ENCODE data around the gene TRMT61A.
A peak's percentile ranks its signal among the peaks of the same experiment; 100 is the strongest.

TRMT61A gene

DNA sequence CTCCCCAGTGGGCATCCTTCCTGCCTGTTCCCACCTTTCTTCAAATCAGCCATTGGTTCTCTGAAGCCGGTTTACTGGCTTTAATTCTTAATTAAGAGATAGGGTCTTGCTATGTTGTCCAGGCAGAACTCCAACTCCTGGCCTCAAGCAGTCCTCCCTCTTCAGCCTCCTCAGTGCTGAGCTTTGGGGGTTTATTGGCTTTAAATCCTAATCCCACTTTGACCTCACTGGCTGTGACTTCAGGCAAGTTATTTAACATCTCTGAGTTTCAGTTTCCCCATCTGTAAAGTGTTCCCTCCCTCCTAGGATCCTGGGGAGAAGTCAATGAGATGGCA lies 2.1 kb upstream of the TRMT61A start:
- DNase-seq, result no peak
- H3K27ac ChIP-seq, result peak overlapping the region; percentile 86 to 90
- H3K4me3 ChIP-seq, result no peak overlapping the region
- no peaks in the 10 kb centered on the region for H3K27me3 ChIP-seq
- H3K9me3 ChIP-seq, result no peaks in the 10 kb centered on the region
- H3K4me1 ChIP-seq, result peaks cover 0 to 58% (median 52%) of the 10 kb centered on the region in 4 donors
- intact Hi-C loops (cut with DNase I; ENCODE audit: low total_unique reads), result no loop called here
- peaks cover 0 to 15% (median 7%) of the 10 kb centered on the region in 3 donors for H3K36me3 ChIP-seq
- TF ChIP-seq, protein P1, sequence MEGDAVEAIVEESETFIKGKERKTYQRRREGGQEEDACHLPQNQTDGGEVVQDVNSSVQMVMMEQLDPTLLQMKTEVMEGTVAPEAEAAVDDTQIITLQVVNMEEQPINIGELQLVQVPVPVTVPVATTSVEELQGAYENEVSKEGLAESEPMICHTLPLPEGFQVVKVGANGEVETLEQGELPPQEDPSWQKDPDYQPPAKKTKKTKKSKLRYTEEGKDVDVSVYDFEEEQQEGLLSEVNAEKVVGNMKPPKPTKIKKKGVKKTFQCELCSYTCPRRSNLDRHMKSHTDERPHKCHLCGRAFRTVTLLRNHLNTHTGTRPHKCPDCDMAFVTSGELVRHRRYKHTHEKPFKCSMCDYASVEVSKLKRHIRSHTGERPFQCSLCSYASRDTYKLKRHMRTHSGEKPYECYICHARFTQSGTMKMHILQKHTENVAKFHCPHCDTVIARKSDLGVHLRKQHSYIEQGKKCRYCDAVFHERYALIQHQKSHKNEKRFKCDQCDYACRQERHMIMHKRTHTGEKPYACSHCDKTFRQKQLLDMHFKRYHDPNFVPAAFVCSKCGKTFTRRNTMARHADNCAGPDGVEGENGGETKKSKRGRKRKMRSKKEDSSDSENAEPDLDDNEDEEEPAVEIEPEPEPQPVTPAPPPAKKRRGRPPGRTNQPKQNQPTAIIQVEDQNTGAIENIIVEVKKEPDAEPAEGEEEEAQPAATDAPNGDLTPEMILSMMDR (IDR thresholded peaks at IDR 0.05), result no peak

DNA sequence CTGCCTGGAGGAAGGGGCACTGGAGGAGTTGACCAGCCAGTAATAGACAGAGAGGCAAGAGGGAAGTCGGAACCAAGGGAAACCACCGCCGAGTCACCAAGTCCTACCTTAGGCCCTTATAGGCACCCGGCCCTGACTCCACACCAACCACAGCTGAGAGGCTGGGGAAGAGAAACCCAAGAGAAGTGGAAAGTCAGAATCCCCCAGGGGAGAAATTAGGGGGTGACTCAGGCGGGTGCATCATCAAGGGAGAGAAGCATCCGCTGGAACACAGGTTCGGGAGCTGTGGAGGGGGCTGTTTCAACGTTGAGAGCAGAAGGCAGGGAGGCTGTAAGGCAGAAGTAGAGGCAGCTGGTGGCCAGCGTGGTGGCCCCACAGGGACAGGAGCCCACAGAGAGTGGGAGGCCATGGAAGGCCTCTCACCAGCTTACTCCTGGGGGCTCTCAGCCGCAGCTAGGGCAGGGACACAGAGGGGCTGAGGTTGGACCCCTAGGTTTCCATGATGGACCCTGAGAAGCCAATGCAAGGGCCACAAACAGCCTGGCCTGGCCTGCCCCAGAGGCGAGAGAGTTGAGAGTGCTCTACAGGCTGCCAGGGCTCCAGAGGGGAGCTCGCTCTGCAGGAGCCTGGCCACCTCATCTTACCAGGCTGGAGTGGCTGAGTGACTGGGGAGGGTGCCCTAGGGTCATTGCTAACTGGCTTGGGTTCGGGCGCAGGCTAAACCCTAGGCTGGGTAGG lies 1.4 kb upstream of the TRMT61A start:
- Histone ChIP-seq H3K9me3 (no peaks in the 10 kb centered on the region), H3K4me3 (peak overlapping the region in 1 of 2 donors; percentile 92), H3K27ac (peak overlapping the region; percentile 86 to 90), H3K36me3 (peaks cover 0 to 22% (median 7%) of the 10 kb centered on the region in 3 donors), H3K4me1 (peaks cover 0 to 59% (median 51%) of the 10 kb centered on the region in 4 donors), H3K27me3 (no peaks in the 10 kb centered on the region)
- TF ChIP-seq, protein P1 (IDR thresholded peaks at IDR 0.05), result no peak
- no peak for DNase-seq
- intact Hi-C loops (cut with DNase I; ENCODE audit: low total_unique reads), result no loop called here

DNA sequence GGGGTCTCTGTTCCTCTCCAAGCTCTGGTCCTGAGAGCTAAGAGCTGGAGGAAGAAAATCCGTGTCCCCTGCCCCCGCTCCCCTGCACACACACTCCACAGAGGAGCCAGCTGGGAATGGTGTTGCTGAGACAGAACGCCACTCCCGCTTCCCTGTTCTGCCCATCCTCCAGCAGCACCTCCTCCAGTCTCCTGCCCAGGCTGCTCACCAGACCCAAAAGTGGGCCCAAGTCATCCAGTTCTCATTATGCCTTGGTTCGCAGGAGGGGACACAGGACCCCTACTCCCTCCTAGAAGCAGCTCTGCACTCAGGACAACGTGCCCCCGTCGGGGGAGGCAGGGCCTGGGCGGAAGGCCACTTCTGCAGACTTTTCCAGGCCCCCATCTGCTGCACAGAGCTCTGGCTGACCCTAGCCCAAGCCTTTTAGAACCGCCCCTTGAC lies 830 bp upstream of the TRMT61A start:
- TF ChIP-seq, protein P1 (IDR thresholded peaks at IDR 0.05), result no peak
- peak overlapping the region; percentile 86 to 90 for H3K27ac ChIP-seq
- DNase-seq, result peak in 1 of 2 donors; percentile 75
- intact Hi-C loops (cut with DNase I; ENCODE audit: low total_unique reads), result no loop called here
- no peaks in the 10 kb centered on the region for H3K9me3 ChIP-seq
- peak overlapping the region; percentile 92 to 95 for H3K4me3 ChIP-seq
- no peaks in the 10 kb centered on the region for H3K27me3 ChIP-seq
- H3K36me3 ChIP-seq, result peaks cover 0 to 28% (median 7%) of the 10 kb centered on the region in 3 donors
- H3K4me1 ChIP-seq, result peaks cover 0 to 59% (median 51%) of the 10 kb centered on the region in 4 donors

DNA sequence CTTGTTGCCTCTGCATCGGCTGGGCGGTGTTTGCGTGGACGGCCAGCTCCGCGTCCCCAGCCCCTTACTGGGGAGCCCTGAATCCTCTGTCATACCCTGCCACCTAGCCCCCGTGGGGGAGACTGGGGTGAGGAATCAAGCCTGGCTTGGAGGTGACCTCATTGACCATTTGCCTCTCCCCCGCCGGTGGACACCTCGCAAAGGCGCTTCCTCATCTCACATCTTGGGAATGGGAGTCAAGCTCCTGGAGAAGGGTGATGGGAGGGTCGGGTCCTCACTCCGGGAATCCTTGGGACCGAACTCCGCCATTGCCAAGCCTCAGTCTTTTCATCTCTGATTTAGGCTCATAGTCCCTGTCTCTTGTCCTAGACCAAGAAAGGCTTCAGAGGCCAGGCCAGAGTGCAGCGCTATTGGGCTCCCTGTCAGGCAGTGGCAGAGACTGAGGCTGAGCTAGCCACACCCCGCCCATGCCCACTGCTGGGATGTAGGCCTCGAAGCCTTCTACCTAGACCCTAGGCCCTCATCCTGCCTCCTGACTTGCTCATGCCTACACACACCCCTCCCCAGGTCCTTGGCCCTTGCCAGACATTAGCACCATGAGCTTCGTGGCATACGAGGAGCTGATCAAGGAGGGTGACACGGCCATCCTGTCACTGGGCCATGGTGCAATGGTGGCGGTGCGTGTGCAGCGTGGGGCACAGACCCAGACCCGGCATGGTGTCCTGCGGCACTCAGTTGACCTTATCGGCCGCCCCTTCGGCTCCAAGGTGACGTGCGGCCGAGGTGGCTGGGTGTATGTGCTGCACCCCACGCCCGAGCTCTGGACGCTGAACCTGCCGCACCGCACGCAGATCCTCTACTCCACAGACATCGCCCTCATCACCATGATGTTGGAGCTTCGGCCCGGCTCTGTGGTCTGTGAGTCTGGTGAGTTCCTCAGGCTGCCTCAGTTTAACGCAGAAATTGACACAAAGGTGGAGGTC lies 678 bp downstream of the TRMT61A start:
- H3K27me3 ChIP-seq, result no peaks in the 10 kb centered on the region
- peaks cover 0 to 72% (median 64%) of the 10 kb centered on the region in 4 donors for H3K4me1 ChIP-seq
- no peaks in the 10 kb centered on the region for H3K9me3 ChIP-seq
- intact Hi-C loops (cut with DNase I; ENCODE audit: low total_unique reads), result no loop called here
- DNase-seq, result peak in 1 of 2 donors; percentile 71
- peaks cover 0 to 43% (median 7%) of the 10 kb centered on the region in 3 donors for H3K36me3 ChIP-seq
- TF ChIP-seq, protein P1 (IDR thresholded peaks at IDR 0.05), result no peak
- peak overlapping the region; percentile 86 to 90 for H3K27ac ChIP-seq
- peak overlapping the region; percentile 92 to 95 for H3K4me3 ChIP-seq

DNA sequence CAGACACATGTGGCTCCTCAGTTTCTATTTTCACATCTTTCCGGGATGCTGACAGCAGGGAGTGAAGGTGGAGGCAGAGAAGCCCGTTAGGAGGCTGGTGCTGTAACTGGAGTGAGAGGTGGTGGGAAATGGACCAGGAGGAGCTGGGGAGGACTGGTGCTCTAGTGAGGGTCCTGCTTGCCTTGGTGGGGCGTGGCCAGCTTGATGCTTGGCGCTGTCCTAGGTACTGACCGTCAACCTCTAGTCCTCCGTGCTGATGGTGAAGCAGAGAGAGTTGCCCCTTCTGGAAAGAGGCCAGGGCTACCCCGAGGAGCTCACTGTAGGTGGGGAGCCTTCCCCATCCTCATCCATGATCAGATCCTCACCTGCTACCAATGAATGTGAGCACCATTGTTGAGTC lies 1.4 kb downstream of the TRMT61A start:
- no peaks in the 10 kb centered on the region for H3K27me3 ChIP-seq
- intact Hi-C loops (cut with DNase I; ENCODE audit: low total_unique reads), result no loop called here
- H3K4me1 ChIP-seq, result peaks cover 0 to 79% (median 71%) of the 10 kb centered on the region in 4 donors
- H3K36me3 ChIP-seq, result peaks cover 0 to 50% (median 7%) of the 10 kb centered on the region in 3 donors
- peak overlapping the region in 1 of 2 donors; percentile 92 for H3K4me3 ChIP-seq
- peak overlapping the region in 1 of 2 donors; percentile 86 for H3K27ac ChIP-seq
- no peaks in the 10 kb centered on the region for H3K9me3 ChIP-seq
- TF ChIP-seq, protein P1 (IDR thresholded peaks at IDR 0.05), result no peak
- peak in 1 of 2 donors; percentile 65 for DNase-seq

Data from tibial artery (tissue), 4 donors.